CD4-positive, alpha-beta T cell (primary cell): ENCODE results near the gene DOCK8. TPM values are rescaled to one million over a fixed set of nuclear protein-coding genes. Genes with fewer than 3 reads are reported as not detected.

Source experiments
- ATAC-seq: fragments of 200-7000 bp; cut with Tn5 transposase; one replicate; pipeline ENCODE4 v1.10.0; 2022; ENCODE audit warnings: mild to moderate bottlenecking; ENCODE audit not compliant: poor library complexity
- CTCF ChIA-PET: fragments of 350-600 bp; sonication (Branson Sonifier 250); formaldehyde crosslinking; loops from one replicate; lab custom pipeline; 2021; ENCODE audit warnings: antibody characterized with exemption, inconsistent platforms; lab: Charles Lee
- POLR2A ChIA-PET: fragments of 350-600 bp; sonication (Branson Sonifier 250); formaldehyde crosslinking; loops from one replicate; lab custom pipeline; 2021; ENCODE audit warnings: antibody characterized with exemption, inconsistent platforms; lab: Charles Lee
- DNase-seq, 14 experiments: peaks; one replicate each; pipeline ENCODE4 v3.0.0-alpha.2; 2013 to 2020; ENCODE audit warnings: mixed read lengths in 2 of 14
- H3K27ac ChIP-seq, 2 donors: one replicate each; pipeline versions ENCODE4 v1.5.1 to v1.7.0; 2013; ENCODE audit warnings: low read length in 2 of 2, low read depth in 1 of 2, mild to moderate bottlenecking in 1 of 2
- H3K27me3 ChIP-seq, 2 experiments: 1 replicate in 1 of 2; 2 replicates in 1 of 2; pipeline versions ENCODE4 v1.6.1 to v1.7.0; 2013; ENCODE audit warnings: low read length in 2 of 2, control low read depth in 1 of 2, mild to moderate bottlenecking in 1 of 2, moderate library complexity in 1 of 2; ENCODE audit not compliant: insufficient read depth in 2 of 2, control insufficient read depth in 1 of 2
- H3K36me3 ChIP-seq: one replicate; pipeline ENCODE4 v1.6.1; 2013; ENCODE audit warnings: low read length, control low read depth; ENCODE audit not compliant: insufficient read depth
- H3K4me1 ChIP-seq: one replicate; pipeline ENCODE4 v1.6.1; 2013; ENCODE audit warnings: low read length, control low read depth; ENCODE audit not compliant: insufficient read depth
- H3K4me3 ChIP-seq: one replicate; pipeline ENCODE4 v1.5.1; 2013; ENCODE audit warnings: mild to moderate bottlenecking, low read length, moderate library complexity
- H3K9me3 ChIP-seq, 2 experiments: 1 replicate in 1 of 2; 2 replicates in 1 of 2; pipeline versions ENCODE4 v1.6.1 to v1.7.0; 2013; ENCODE audit warnings: low read length in 2 of 2, mild to moderate bottlenecking in 2 of 2, control low read depth in 1 of 2, moderate library complexity in 1 of 2; ENCODE audit not compliant: control insufficient read depth in 1 of 2, insufficient read depth in 1 of 2
- H3K27ac Mint-ChIP-seq: one replicate; pipeline ENCODE4 v1.8.0; 2020; ENCODE audit warnings: mixed read lengths
- H3K27me3 Mint-ChIP-seq: one replicate; pipeline ENCODE4 v1.8.0; 2021; ENCODE audit warnings: mixed read lengths
- H3K36me3 Mint-ChIP-seq: one replicate; pipeline ENCODE4 v1.8.0; 2021; ENCODE audit warnings: low read depth, mixed read lengths
- H3K4me1 Mint-ChIP-seq: one replicate; pipeline ENCODE4 v1.8.0; 2021; ENCODE audit warnings: low read depth, mixed read lengths
- H3K4me3 Mint-ChIP-seq: one replicate; pipeline ENCODE4 v1.8.0; 2020; ENCODE audit warnings: mild to moderate bottlenecking, mixed read lengths
- H3K9me3 Mint-ChIP-seq: one replicate; pipeline ENCODE4 v1.8.0; 2020; ENCODE audit warnings: mixed read lengths
- intact Hi-C, 2 experiments: fragments of 100-400 bp; cut with DNase I in 1 of 2; cut with micrococcal nuclease in 1 of 2; formaldehyde crosslinking; loops; one replicate each; pipeline versions ENCODE4 v1.15.1 to v1.9.0; 2023 to 2025; cut with DNase I, micrococcal nuclease
- total RNA-seq, 174 experiments: library from RNA in 2 of 174; stranded (reverse) in 2 of 174; gene quantifications; one replicate each; pipeline ENCODE4 v1.2.3 and lab custom pipeline; 2021 to 2026
- TF ChIP-seq, protein P1 (sequence below): fragments of 200-600 bp; IDR thresholded peaks from one replicate; pipeline ENCODE4 v1.8.0; 2022; ENCODE audit warnings: antibody characterized with exemption, mild to moderate bottlenecking

The DOCK8 gene
- total RNA-seq, 2 experiments from 2014 or later = 123 to 126 TPM

DNA sequence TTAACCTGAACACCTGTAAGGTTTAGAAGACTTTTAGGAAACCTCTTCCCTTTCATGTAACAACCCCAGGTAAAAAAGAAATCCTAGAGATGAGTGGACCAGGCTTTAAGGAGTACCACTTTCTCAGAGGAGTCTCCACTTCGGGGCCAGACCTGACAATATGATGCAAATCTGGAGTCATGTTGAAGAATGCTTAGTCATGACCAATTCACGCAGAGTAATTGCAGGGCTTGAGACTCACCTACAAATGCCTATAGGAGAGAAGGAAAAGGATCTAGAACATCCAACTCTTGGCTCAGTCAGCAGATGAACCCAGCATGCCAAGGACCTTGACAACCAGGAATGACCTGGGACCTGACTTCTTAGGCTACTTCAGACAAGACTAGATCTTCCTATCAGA is 235.4 kb downstream of the DOCK8 start:
- Histone ChIP-seq H3K4me1 (peaks cover 26% of the 10 kb centered on the region), H3K36me3 (peaks cover 91% of the 10 kb centered on the region), H3K27ac (no peak overlapping the region), H3K4me3 (no peak overlapping the region), H3K27me3 (no peaks in the 10 kb centered on the region), H3K9me3 (no peaks in the 10 kb centered on the region)
- intact Hi-C loops = no loop called here
- Mint-ChIP-seq H3K27me3 (no peaks in the 10 kb centered on the region), H3K36me3 (peaks cover 96% of the 10 kb centered on the region), H3K4me3 (no peak overlapping the region), H3K9me3 (no peaks in the 10 kb centered on the region), H3K27ac (no peak overlapping the region), H3K4me1 (peaks cover 28% of the 10 kb centered on the region)
- CTCF ChIA-PET = no interaction called here
- ATAC-seq (no peak), DNase-seq (no peak)
- POLR2A ChIA-PET = no interaction called here
- TF ChIP-seq, protein P1, sequence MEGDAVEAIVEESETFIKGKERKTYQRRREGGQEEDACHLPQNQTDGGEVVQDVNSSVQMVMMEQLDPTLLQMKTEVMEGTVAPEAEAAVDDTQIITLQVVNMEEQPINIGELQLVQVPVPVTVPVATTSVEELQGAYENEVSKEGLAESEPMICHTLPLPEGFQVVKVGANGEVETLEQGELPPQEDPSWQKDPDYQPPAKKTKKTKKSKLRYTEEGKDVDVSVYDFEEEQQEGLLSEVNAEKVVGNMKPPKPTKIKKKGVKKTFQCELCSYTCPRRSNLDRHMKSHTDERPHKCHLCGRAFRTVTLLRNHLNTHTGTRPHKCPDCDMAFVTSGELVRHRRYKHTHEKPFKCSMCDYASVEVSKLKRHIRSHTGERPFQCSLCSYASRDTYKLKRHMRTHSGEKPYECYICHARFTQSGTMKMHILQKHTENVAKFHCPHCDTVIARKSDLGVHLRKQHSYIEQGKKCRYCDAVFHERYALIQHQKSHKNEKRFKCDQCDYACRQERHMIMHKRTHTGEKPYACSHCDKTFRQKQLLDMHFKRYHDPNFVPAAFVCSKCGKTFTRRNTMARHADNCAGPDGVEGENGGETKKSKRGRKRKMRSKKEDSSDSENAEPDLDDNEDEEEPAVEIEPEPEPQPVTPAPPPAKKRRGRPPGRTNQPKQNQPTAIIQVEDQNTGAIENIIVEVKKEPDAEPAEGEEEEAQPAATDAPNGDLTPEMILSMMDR = no peak

DNA sequence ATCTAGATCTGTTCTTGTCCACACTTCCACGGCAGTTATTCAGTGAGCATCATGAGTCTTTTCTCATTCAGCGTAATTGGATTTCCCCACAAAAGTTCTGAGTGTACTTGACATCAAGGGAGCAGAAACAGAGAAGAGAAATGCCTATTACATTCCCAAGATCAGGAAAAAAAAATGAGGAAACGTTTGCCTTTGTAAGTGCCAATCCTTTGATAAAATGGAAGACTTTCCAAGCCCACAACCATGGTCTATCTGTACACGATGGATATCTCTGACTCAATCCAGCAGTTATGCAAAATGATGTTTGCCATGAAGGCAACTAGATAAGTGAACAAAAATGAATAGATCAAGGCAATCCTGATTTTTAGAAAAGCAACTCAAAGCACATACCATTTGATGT is 235.9 kb downstream of the DOCK8 start:
- peaks cover 92% of the 10 kb centered on the region for H3K36me3 Mint-ChIP-seq
- H3K27ac ChIP-seq = no peak overlapping the region
- no peak for ATAC-seq

DNA sequence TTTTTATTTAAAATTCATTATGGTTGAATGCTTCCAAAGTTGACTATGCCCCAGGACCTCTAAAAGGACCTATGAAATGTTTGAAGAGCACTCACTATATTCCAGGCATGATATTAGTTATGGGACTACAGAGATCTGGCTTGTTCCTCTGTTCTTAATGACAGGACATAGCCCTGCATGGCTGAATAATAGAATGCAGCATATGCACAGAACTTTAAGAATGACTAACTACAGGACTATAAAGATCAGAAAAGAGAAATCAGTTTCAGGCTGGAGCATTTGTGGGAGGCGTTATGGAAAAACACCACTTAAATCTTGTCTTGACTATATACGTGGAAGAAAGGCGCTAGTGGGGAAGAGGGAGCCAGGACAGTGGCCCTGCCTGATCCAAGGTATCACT is 239.2 kb downstream of the DOCK8 start:
- no peaks in the 10 kb centered on the region for H3K27me3 ChIP-seq
- ChIA-PET POLR2A (no interaction called here), CTCF (no interaction called here)
- Mint-ChIP-seq H3K4me1 (no peaks in the 10 kb centered on the region), H3K36me3 (peaks cover 92% of the 10 kb centered on the region), H3K9me3 (no peaks in the 10 kb centered on the region), H3K27me3 (no peaks in the 10 kb centered on the region), H3K27ac (no peak overlapping the region), H3K4me3 (no peak overlapping the region)
- no peak overlapping the region for H3K4me3 ChIP-seq
- TF ChIP-seq, protein P1 = no peak
- no peak overlapping the region for H3K27ac ChIP-seq
- no peaks in the 10 kb centered on the region for H3K4me1 ChIP-seq
- ATAC-seq (no peak), DNase-seq (no peak)
- no peaks in the 10 kb centered on the region for H3K9me3 ChIP-seq
- intact Hi-C loops = no loop called here
- H3K36me3 ChIP-seq = peaks cover 89% of the 10 kb centered on the region

More for the DNA sequence above, 235.9 kb downstream of the DOCK8 start:
- H3K36me3 ChIP-seq = peaks cover 90% of the 10 kb centered on the region
- H3K9me3 ChIP-seq = no peaks in the 10 kb centered on the region
- CTCF ChIA-PET = no interaction called here
- intact Hi-C loops = no loop called here
- Mint-ChIP-seq H3K4me3 (no peak overlapping the region), H3K4me1 (peaks cover 23% of the 10 kb centered on the region), H3K27me3 (no peaks in the 10 kb centered on the region), H3K27ac (no peak overlapping the region), H3K9me3 (no peaks in the 10 kb centered on the region)
- H3K27me3 ChIP-seq = no peaks in the 10 kb centered on the region
- H3K4me1 ChIP-seq = peaks cover 26% of the 10 kb centered on the region
- TF ChIP-seq, protein P1 = no peak
- no peak overlapping the region for H3K4me3 ChIP-seq
- POLR2A ChIA-PET = no interaction called here
- DNase-seq = no peak
